Mesendoderm (in vitro differentiated cells): ENCODE measurements around the gene TENT5C.

Experiments used
- DNase-seq: peaks from one replicate; pipeline ENCODE4 v3.0.0; 2013
- H2AK5ac ChIP-seq: 2 replicates; pipeline ENCODE4 v1.6.1; 2013; ENCODE audit warnings: low read length, inconsistent platforms
- H2BK120ac ChIP-seq: 2 replicates; pipeline ENCODE4 v1.6.1; 2013; ENCODE audit warnings: low read depth, mild to moderate bottlenecking, low read length, moderate library complexity, mixed read lengths
- H2BK15ac ChIP-seq: replicated peaks from 2 replicates; pipeline ENCODE4 v1.6.1; 2013; ENCODE audit warnings: low read depth, mild to moderate bottlenecking, moderate library complexity
- H2BK5ac ChIP-seq: 2 replicates; pipeline ENCODE4 v1.6.1; 2013; ENCODE audit warnings: low read length, inconsistent platforms
- H3K18ac ChIP-seq: 2 replicates; pipeline ENCODE4 v1.6.1; 2013; ENCODE audit warnings: mild to moderate bottlenecking, low read length, mixed read lengths
- H3K23ac ChIP-seq: one replicate; pipeline ENCODE4 v1.6.1; 2013; ENCODE audit warnings: low read length
- H3K27ac ChIP-seq: 2 replicates; pipeline ENCODE4 v1.5.1; 2013; ENCODE audit warnings: low read depth, mild to moderate bottlenecking, inconsistent platforms, low read length, moderate library complexity
- H3K27me3 ChIP-seq: 2 replicates; pipeline ENCODE4 v1.6.1; 2013; ENCODE audit warnings: low read length, control low read depth, mild to moderate bottlenecking, inconsistent platforms; ENCODE audit not compliant: insufficient read depth, poor library complexity
- H3K36me3 ChIP-seq: 2 replicates; pipeline ENCODE4 v1.6.1; 2013; ENCODE audit warnings: low read length, inconsistent platforms; ENCODE audit not compliant: control insufficient read depth, insufficient read depth
- H3K4ac ChIP-seq: one replicate; pipeline ENCODE4 v1.6.1; 2013; ENCODE audit warnings: low read depth, mild to moderate bottlenecking, low read length, moderate library complexity
- H3K4me1 ChIP-seq: 2 replicates; pipeline ENCODE4 v1.6.1; 2013; ENCODE audit warnings: low read depth, low read length, inconsistent platforms; ENCODE audit not compliant: control insufficient read depth
- H3K4me2 ChIP-seq: 2 replicates; pipeline ENCODE4 v1.6.1; 2013; ENCODE audit warnings: low read length
- H3K4me3 ChIP-seq: 2 replicates; pipeline ENCODE4 v1.5.1; 2013; ENCODE audit warnings: mild to moderate bottlenecking, low read length
- H3K56ac ChIP-seq: one replicate; pipeline ENCODE4 v1.6.1; 2013; ENCODE audit warnings: low read length
- H3K79me1 ChIP-seq: 2 replicates; pipeline ENCODE4 v1.6.1; 2013; ENCODE audit warnings: low read length, inconsistent platforms
- H3K79me2 ChIP-seq: 2 replicates; pipeline ENCODE4 v1.6.1; 2013; ENCODE audit warnings: mild to moderate bottlenecking, low read length; ENCODE audit not compliant: control insufficient read depth, insufficient read depth
- H3K9ac ChIP-seq: 2 replicates; pipeline ENCODE4 v1.6.1; 2013; ENCODE audit warnings: low read length, inconsistent platforms
- H4K5ac ChIP-seq: one replicate; pipeline ENCODE4 v1.6.1; 2013; ENCODE audit warnings: low read length
- H4K8ac ChIP-seq: one replicate; pipeline ENCODE4 v1.6.1; 2013; ENCODE audit warnings: low read depth, mild to moderate bottlenecking, control low read depth, low read length, moderate library complexity
- WGBS: extraction: QIAGEN DNeasy Blood & Tissue Kit; methylation state at CpG from one replicate; pipeline ENCODE4 v1.1.7; 2013; ENCODE audit warnings: low lambda C conversion rate, missing lambda C conversion rate; ENCODE audit not compliant: insufficient coverage; ENCODE audit errors: extremely low coverage; 5-methylcytosine and 5-hydroxymethylcytosine counted together

TENT5C gene

DNA sequence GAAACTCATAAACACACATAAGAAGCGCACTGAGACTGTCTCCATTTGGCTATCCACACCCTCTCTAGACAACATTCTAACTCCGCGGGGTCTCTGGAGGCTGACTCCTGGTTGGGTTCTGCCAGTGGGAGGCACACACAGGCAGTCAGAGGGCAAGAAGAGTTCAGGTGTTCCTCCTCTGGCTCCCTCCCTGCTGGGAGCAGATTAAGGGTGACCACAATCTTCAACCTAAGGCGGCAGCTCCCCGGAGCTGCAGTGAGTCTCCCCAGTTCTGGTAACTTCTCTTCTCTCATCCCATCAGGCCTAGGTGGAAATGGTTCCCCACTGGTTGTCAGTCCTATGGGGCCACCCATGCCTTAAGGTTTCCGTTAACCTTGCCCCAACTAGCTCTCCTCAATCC lies 7.4 kb upstream of the TENT5C start:
- H2BK15ac ChIP-seq, result no peak overlapping the region
- H3K27ac ChIP-seq, result no peak overlapping the region
- no peak overlapping the region for H3K4ac ChIP-seq
- H2BK120ac ChIP-seq, result no peak overlapping the region
- H3K4me2 ChIP-seq, result no peak overlapping the region
- no peak for DNase-seq
- no peak overlapping the region for H3K56ac ChIP-seq
- no peak overlapping the region for H3K4me3 ChIP-seq
- H3K27me3 ChIP-seq, result no peaks in the 10 kb centered on the region
- H3K79me2 ChIP-seq, result no peaks in the 10 kb centered on the region
- H3K23ac ChIP-seq, result no peak overlapping the region
- H4K8ac ChIP-seq, result no peak overlapping the region
- WGBS, result no CpG with 5 or more reads among the region's 6 CpGs
- H3K9ac ChIP-seq, result no peak overlapping the region
- H4K5ac ChIP-seq, result no peak overlapping the region
- H3K36me3 ChIP-seq, result no peaks in the 10 kb centered on the region
- no peaks in the 10 kb centered on the region for H3K79me1 ChIP-seq
- no peak overlapping the region for H3K18ac ChIP-seq
- no peak overlapping the region for H2AK5ac ChIP-seq
- H2BK5ac ChIP-seq, result no peak overlapping the region
- no peaks in the 10 kb centered on the region for H3K4me1 ChIP-seq

DNA sequence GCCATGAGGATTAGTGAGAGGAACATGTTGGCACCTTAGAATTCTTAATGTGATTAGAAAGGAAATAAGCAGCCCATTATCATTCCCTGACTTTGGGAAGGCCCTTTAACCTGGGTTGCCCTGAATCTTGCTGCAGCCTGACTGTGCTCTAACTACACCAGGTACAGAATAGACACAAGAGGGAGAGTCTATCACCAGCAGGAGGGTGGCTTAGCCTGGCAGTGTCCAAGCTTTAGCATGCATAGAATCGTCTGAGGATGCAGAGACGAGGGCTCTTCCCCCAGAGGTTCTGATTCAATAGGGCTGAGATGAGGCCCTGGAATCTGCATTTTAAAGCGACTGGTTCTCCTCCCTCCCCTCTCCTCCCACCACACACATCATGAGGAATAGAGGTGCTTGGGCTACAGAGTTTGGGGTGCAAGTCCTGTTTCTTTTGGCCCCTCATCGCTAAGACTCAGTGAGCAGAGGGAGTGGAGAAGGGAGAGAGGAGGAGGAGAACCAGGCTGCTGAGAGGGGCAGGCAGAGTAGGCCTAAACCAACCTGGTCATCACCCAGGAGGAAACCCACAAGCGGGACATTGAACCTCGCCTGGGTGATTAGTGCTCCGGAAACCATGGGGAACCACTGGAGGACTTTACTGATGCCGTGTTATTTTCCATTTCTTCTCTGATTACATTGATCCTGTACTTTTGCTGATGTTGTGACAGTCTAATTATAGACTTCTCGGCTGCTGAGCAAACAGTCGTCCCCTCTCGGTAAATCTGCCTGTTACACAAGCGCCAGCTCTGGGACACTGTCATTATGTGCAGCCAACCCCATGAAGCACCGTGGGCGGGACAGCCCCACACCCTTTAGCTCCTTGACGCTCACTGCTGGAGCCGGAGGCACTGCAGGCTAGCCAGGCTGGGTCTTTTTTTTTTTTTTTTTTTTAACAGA lies 6.3 kb upstream of the TENT5C start:
- Histone ChIP-seq H3K79me1 (no peaks in the 10 kb centered on the region), H3K36me3 (no peaks in the 10 kb centered on the region), H3K9ac (no peak overlapping the region), H2BK120ac (no peak overlapping the region), H3K56ac (no peak overlapping the region), H3K18ac (no peak overlapping the region), H3K4me3 (no peak overlapping the region), H3K4me1 (no peaks in the 10 kb centered on the region), H3K4me2 (no peak overlapping the region), H2AK5ac (no peak overlapping the region), H2BK15ac (no peak overlapping the region), H4K5ac (no peak overlapping the region), H3K4ac (no peak overlapping the region), H3K27ac (no peak overlapping the region), H4K8ac (no peak overlapping the region), H2BK5ac (no peak overlapping the region), H3K27me3 (no peaks in the 10 kb centered on the region), H3K79me2 (no peaks in the 10 kb centered on the region), H3K23ac (no peak overlapping the region)
- no CpG with 5 or more reads among the region's 16 CpGs for WGBS
- no peak for DNase-seq

DNA sequence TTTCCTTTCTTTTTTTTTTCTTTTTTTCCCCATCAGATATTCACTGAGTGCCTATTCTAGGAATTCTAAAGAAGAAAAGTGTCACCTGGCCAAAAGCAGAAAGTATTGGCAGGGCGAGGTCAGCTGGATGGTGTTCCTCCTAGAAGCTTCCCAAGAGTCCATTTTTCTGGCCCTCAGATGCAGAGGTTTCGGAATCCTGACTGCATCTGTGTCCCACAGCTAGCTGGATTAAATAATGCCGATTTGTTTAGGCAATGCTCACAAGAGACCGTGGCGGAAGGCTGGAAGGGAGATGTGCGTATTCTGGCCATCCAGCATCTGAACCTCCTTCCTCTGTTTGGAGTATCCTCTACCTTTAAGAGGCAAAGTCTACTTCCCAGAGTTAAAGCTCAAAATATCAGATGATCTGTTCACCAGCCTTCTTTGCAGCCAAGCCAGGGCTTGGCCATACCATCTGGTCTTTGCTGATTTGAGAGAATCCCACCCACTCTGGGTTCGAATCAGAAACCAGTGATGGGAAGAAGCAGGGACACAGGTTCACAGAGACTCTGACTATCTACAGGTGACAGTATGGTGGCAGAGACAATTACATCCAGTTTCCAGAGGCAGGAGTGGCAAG lies 5.4 kb upstream of the TENT5C start:
- H2BK15ac ChIP-seq, result no peak overlapping the region
- no peak overlapping the region for H3K9ac ChIP-seq
- H4K5ac ChIP-seq, result no peak overlapping the region
- DNase-seq, result no peak
- no peak overlapping the region for H3K4ac ChIP-seq
- no peak overlapping the region for H3K23ac ChIP-seq
- no peak overlapping the region for H3K4me2 ChIP-seq
- no peak overlapping the region for H4K8ac ChIP-seq
- no peaks in the 10 kb centered on the region for H3K79me1 ChIP-seq
- no peaks in the 10 kb centered on the region for H3K79me2 ChIP-seq
- H3K4me3 ChIP-seq, result no peak overlapping the region
- H3K27me3 ChIP-seq, result no peaks in the 10 kb centered on the region
- H3K27ac ChIP-seq, result no peak overlapping the region
- no peaks in the 10 kb centered on the region for H3K4me1 ChIP-seq
- no peak overlapping the region for H3K18ac ChIP-seq
- no peak overlapping the region for H3K56ac ChIP-seq
- no peaks in the 10 kb centered on the region for H3K36me3 ChIP-seq
- no peak overlapping the region for H2BK5ac ChIP-seq
- no peak overlapping the region for H2AK5ac ChIP-seq
- no CpG with 5 or more reads among the region's 7 CpGs for WGBS
- H2BK120ac ChIP-seq, result no peak overlapping the region

DNA sequence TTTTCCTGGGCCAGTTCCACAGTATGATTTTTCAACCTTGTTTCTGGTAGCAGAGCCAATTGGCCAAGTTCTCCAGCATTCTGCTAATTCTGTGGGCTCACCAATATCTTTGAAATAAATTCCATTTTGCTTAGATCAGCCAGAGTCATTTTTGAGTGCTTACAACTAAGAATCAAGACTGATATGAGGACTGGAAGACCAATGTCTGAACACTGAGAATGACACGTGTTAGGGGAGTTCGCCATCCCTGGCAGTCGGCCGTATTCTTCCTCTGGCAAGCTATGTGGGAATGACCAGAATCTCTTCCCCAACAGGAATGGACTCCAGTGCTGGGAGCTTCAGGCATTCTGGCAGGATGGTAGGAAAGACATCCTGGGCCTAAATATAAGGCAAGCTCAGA lies 4.9 kb upstream of the TENT5C start:
- no peak overlapping the region for H2BK15ac ChIP-seq
- H2BK5ac ChIP-seq, result no peak overlapping the region
- no peak overlapping the region for H4K5ac ChIP-seq
- H3K18ac ChIP-seq, result no peak overlapping the region
- no peak overlapping the region for H3K4me3 ChIP-seq
- H3K23ac ChIP-seq, result no peak overlapping the region
- no peaks in the 10 kb centered on the region for H3K27me3 ChIP-seq
- no peaks in the 10 kb centered on the region for H3K79me2 ChIP-seq
- no peak overlapping the region for H2AK5ac ChIP-seq
- H3K27ac ChIP-seq, result no peak overlapping the region
- no peak overlapping the region for H3K9ac ChIP-seq
- H3K4me2 ChIP-seq, result no peak overlapping the region
- no peak overlapping the region for H3K4ac ChIP-seq
- no peak overlapping the region for H2BK120ac ChIP-seq
- H4K8ac ChIP-seq, result no peak overlapping the region
- no peak for DNase-seq
- H3K36me3 ChIP-seq, result no peaks in the 10 kb centered on the region
- WGBS, result no CpG with 5 or more reads among the region's 4 CpGs
- H3K56ac ChIP-seq, result no peak overlapping the region
- H3K79me1 ChIP-seq, result no peaks in the 10 kb centered on the region
- H3K4me1 ChIP-seq, result no peaks in the 10 kb centered on the region

DNA sequence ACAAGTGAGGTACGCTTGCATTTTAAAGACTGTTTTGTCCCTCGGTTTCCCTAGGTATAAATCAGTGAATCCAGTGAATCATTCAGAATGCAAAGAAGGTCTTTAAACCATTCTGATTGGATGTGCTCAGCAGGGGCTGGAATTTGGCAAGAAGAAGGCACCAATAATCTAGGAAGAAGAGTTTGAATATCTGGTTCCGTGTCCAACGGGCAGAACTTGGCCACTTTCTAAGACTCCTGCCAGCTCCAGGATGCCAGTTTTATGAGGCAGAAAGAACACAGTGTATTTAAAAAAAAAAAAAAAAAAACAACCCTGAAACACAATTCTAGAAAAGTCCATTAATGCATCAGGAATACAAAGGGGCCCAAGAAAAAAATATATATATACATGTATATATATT lies 3.0 kb upstream of the TENT5C start:
- no peak overlapping the region for H3K27ac ChIP-seq
- H3K4me1 ChIP-seq, result no peaks in the 10 kb centered on the region
- WGBS, result no CpG with 5 or more reads among the region's 4 CpGs
- H3K27me3 ChIP-seq, result no peaks in the 10 kb centered on the region
- H3K4me3 ChIP-seq, result no peak overlapping the region
- H4K5ac ChIP-seq, result no peak overlapping the region
- no peak overlapping the region for H2BK120ac ChIP-seq
- no peak overlapping the region for H3K18ac ChIP-seq
- H3K4me2 ChIP-seq, result no peak overlapping the region
- no peak overlapping the region for H3K9ac ChIP-seq
- H3K79me2 ChIP-seq, result no peaks in the 10 kb centered on the region
- no peak overlapping the region for H3K4ac ChIP-seq
- no peak overlapping the region for H3K23ac ChIP-seq
- no peak for DNase-seq
- no peak overlapping the region for H2BK15ac ChIP-seq
- no peaks in the 10 kb centered on the region for H3K79me1 ChIP-seq
- H2BK5ac ChIP-seq, result no peak overlapping the region
- no peaks in the 10 kb centered on the region for H3K36me3 ChIP-seq
- H4K8ac ChIP-seq, result no peak overlapping the region
- H3K56ac ChIP-seq, result no peak overlapping the region
- H2AK5ac ChIP-seq, result no peak overlapping the region
